Neuronal stem cell (in vitro differentiated cells): ENCODE results near the gene CCDC27.
A peak's percentile ranks its signal among the peaks of the same experiment; 100 is the strongest.

Experiments
- DNase-seq: peaks from one replicate; pipeline ENCODE4 v3.0.0-alpha.2; 2013; ENCODE audit warnings: low spot score
- H2AFZ ChIP-seq: one replicate; pipeline ENCODE4 v1.6.1; 2013; ENCODE audit warnings: mild to moderate bottlenecking, low read length, inconsistent platforms
- H2AK5ac ChIP-seq: 2 replicates; pipeline ENCODE4 v1.6.1; 2013; ENCODE audit warnings: low read depth, mild to moderate bottlenecking, inconsistent platforms, low read length, moderate library complexity, mixed read lengths
- H2BK120ac ChIP-seq: 2 replicates; pipeline ENCODE4 v1.6.1; 2013; ENCODE audit warnings: low read depth, mild to moderate bottlenecking, inconsistent platforms, low read length, moderate library complexity, mixed read lengths
- H2BK12ac ChIP-seq: one replicate; pipeline ENCODE4 v1.6.1; 2013; ENCODE audit warnings: low read length, inconsistent platforms
- H2BK15ac ChIP-seq: 2 replicates; pipeline ENCODE4 v1.6.1; 2013; ENCODE audit warnings: mild to moderate bottlenecking, low read length, inconsistent platforms, mixed read lengths
- H2BK5ac ChIP-seq: one replicate; pipeline ENCODE4 v1.6.1; 2013; ENCODE audit warnings: inconsistent platforms, mild to moderate bottlenecking, low read length, moderate library complexity
- H3K14ac ChIP-seq: one replicate; pipeline ENCODE4 v1.6.1; 2013; ENCODE audit warnings: low read length, inconsistent platforms
- H3K18ac ChIP-seq: 2 replicates; pipeline ENCODE4 v1.6.1; 2013; ENCODE audit warnings: low read length, inconsistent platforms
- H3K23ac ChIP-seq: 2 replicates; pipeline ENCODE4 v1.6.1; 2013; ENCODE audit warnings: low read depth, mild to moderate bottlenecking, mixed read lengths, low read length, inconsistent platforms; ENCODE audit not compliant: poor library complexity
- H3K27ac ChIP-seq: replicated peaks from 3 replicates; pipeline ENCODE4 v1.5.1; 2013; ENCODE audit warnings: low read length, inconsistent platforms
- H3K27me3 ChIP-seq, 3 experiments: 2 replicates each; pipeline ENCODE4 v1.6.1; 2013; ENCODE audit warnings: low read length in 3 of 3, mild to moderate bottlenecking in 2 of 3, inconsistent platforms in 1 of 3, low read depth in 1 of 3, mixed read lengths in 1 of 3, moderate library complexity in 1 of 3; ENCODE audit not compliant: control insufficient read depth in 3 of 3, insufficient read depth in 3 of 3
- H3K36me3 ChIP-seq, 2 donors: replicated peaks in 1 of 2; 2 replicates each; pipeline ENCODE4 v1.6.1; 2013; ENCODE audit warnings: low read length in 2 of 2; ENCODE audit not compliant: control insufficient read depth in 2 of 2, insufficient read depth in 2 of 2
- H3K4ac ChIP-seq: 2 replicates; pipeline ENCODE4 v1.6.1; 2013; ENCODE audit warnings: inconsistent platforms, mild to moderate bottlenecking, low read length, moderate library complexity
- H3K4me1 ChIP-seq, 2 donors: 1 replicate in 1 of 2; 2 replicates in 1 of 2; pipeline ENCODE4 v1.6.1; 2013; ENCODE audit warnings: low read length in 2 of 2, low read depth in 1 of 2; ENCODE audit not compliant: control insufficient read depth in 2 of 2, insufficient read depth in 1 of 2
- H3K4me2 ChIP-seq: one replicate; pipeline ENCODE4 v1.6.1; 2013; ENCODE audit warnings: mild to moderate bottlenecking, low read length, inconsistent platforms; ENCODE audit not compliant: insufficient read depth, poor library complexity, severe bottlenecking
- H3K4me3 ChIP-seq, 2 donors: 2 replicates each; pipeline ENCODE4 v1.5.1; 2013; ENCODE audit warnings: low read length in 2 of 2, mild to moderate bottlenecking in 2 of 2, inconsistent platforms in 1 of 2, moderate library complexity in 1 of 2
- H3K79me1 ChIP-seq: one replicate; pipeline ENCODE4 v1.6.1; 2013; ENCODE audit warnings: low read depth, mild to moderate bottlenecking, inconsistent platforms, low read length, moderate library complexity
- H3K9ac ChIP-seq: one replicate; pipeline ENCODE4 v1.6.1; 2013; ENCODE audit warnings: mild to moderate bottlenecking, low read depth, low read length, inconsistent platforms; ENCODE audit not compliant: poor library complexity
- H3K9me3 ChIP-seq, 2 donors: replicated peaks in 1 of 2; 2 replicates each; pipeline versions ENCODE3 to v1.6.1; 2013; ENCODE audit warnings: low read length in 2 of 2, mild to moderate bottlenecking in 2 of 2, inconsistent platforms in 1 of 2, low read depth in 1 of 2, mixed read lengths in 1 of 2, moderate library complexity in 1 of 2; ENCODE audit not compliant: control insufficient read depth in 2 of 2, insufficient read depth in 1 of 2
- H4K8ac ChIP-seq: one replicate; pipeline ENCODE4 v1.6.1; 2013; ENCODE audit warnings: low read depth, mild to moderate bottlenecking, inconsistent platforms, low read length, moderate library complexity
- H4K91ac ChIP-seq: one replicate; pipeline ENCODE4 v1.6.1; 2013; ENCODE audit warnings: low read length, low read depth, mild to moderate bottlenecking, inconsistent platforms; ENCODE audit not compliant: poor library complexity
- WGBS, 2 donors: extraction: QIAGEN DNeasy Blood & Tissue Kit; methylation state at CpG; one replicate each; pipeline ENCODE4 v1.1.7; 2013; ENCODE audit warnings: missing lambda C conversion rate in 2 of 2, mixed read lengths in 1 of 2; ENCODE audit not compliant: insufficient read length in 2 of 2, insufficient replicate concordance in 1 of 2; ENCODE audit errors: extremely low coverage in 2 of 2; 5-methylcytosine and 5-hydroxymethylcytosine counted together

Gene CCDC27

DNA sequence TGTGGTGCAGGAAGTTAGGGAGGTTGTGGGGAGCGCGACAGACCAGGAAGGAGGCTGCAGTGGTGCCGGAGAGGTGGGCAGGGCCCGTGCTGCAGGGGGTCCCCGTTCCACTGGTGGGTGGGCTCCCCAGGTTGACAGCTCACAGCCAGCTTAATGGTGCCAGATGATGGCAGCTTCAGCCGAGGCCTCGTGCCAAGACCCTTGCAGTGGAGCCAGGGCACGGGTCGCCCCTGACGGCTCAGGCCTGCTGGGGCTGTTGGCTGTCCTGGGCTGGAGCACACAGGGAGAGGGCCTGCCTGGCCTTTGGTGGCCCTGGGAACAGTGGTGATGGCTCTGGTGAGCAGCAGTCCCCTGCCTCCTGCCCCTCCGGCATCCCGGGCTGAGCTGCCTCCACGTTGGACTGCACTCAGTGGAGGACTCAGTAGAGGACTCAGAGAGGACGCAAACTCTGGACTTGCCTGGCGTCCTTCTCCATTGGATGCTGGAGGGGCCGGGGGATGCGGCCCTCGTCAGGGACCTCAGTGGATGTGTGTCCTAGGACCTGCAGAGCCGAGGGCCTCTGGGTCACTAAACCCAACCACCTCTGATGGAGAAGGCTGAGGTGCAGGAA, 46.8 kb upstream of the CCDC27 start:
- H3K23ac ChIP-seq, result no peak overlapping the region

GRCh38 chr1:3706651-3707297, 45.5 kb upstream of the CCDC27 start:
- Histone ChIP-seq H4K91ac (no peak overlapping the region), H3K4me1 (peaks cover 11 to 19% of the 10 kb centered on the region in 2 donors), H3K27me3 (peaks cover 0 to 88% (median 18%) of the 10 kb centered on the region in 3 experiments), H3K4me2 (no peak overlapping the region), H3K27ac (no peak overlapping the region), H2BK15ac (peak overlapping the region; percentile 89), H2BK5ac (no peak overlapping the region), H3K18ac (peak overlapping the region; percentile 83), H3K4ac (peak overlapping the region; percentile 84), H2BK120ac (no peak overlapping the region), H3K36me3 (no peaks in the 10 kb centered on the region), H3K79me1 (no peaks in the 10 kb centered on the region), H3K14ac (peak overlapping the region; percentile 71), H3K9ac (no peak overlapping the region), H3K4me3 (no peak overlapping the region), H2AFZ (no peak overlapping the region), H3K23ac (peak overlapping the region; percentile 95), H3K9me3 (no peaks in the 10 kb centered on the region), H4K8ac (peak overlapping the region; percentile 17), H2BK12ac (peak overlapping the region; percentile 41), H2AK5ac (peak overlapping the region; percentile 92)
- no peak for DNase-seq
- no CpG with 5 or more reads among the region's 26 CpGs for WGBS, 2 donors

More for the DNA sequence above, 46.8 kb upstream of the CCDC27 start:
- Histone ChIP-seq H4K8ac (no peak overlapping the region), H3K18ac (peak overlapping the region; percentile 44), H3K14ac (peak overlapping the region; percentile 1), H2BK12ac (peak overlapping the region; percentile 4), H3K4me3 (no peak overlapping the region), H2AK5ac (peak overlapping the region; percentile 59), H3K9ac (no peak overlapping the region), H2AFZ (no peak overlapping the region), H3K4ac (no peak overlapping the region), H2BK5ac (no peak overlapping the region), H4K91ac (no peak overlapping the region), H3K4me2 (no peak overlapping the region), H3K9me3 (no peaks in the 10 kb centered on the region), H3K79me1 (no peaks in the 10 kb centered on the region), H2BK15ac (peak overlapping the region; percentile 85), H3K4me1 (peaks cover 11 to 19% of the 10 kb centered on the region in 2 donors), H3K27ac (no peak overlapping the region), H3K36me3 (no peaks in the 10 kb centered on the region), H3K27me3 (peaks cover 0 to 84% (median 18%) of the 10 kb centered on the region in 3 experiments), H2BK120ac (no peak overlapping the region)
- no peak for DNase-seq
- no CpG with 5 or more reads among the region's 19 CpGs for WGBS, 2 donors

GRCh38 chr1:3707298-3707938, 44.8 kb upstream of the CCDC27 start:
- Histone ChIP-seq H3K23ac (peak overlapping the region; percentile 95), H3K79me1 (no peaks in the 10 kb centered on the region), H3K9ac (peak overlapping the region; percentile 34), H3K4ac (no peak overlapping the region), H2BK15ac (peak overlapping the region; percentile 89), H3K4me1 (peaks cover 11 to 19% of the 10 kb centered on the region in 2 donors), H2BK12ac (peak overlapping the region; percentile 90), H3K4me3 (peak overlapping the region in 1 of 2 donors; percentile 9), H2BK5ac (peak overlapping the region; percentile 5), H2AFZ (peak overlapping the region; percentile 53), H3K36me3 (no peaks in the 10 kb centered on the region), H2AK5ac (peak overlapping the region; percentile 92), H3K9me3 (no peaks in the 10 kb centered on the region), H4K8ac (no peak overlapping the region), H3K4me2 (peak overlapping the region; percentile 54), H2BK120ac (no peak overlapping the region), H4K91ac (no peak overlapping the region), H3K27me3 (peaks cover 0 to 91% (median 18%) of the 10 kb centered on the region in 3 experiments), H3K27ac (no peak overlapping the region), H3K18ac (peak overlapping the region; percentile 83), H3K14ac (peak overlapping the region; percentile 75)
- DNase-seq, result no peak
- no CpG with 5 or more reads among the region's 35 CpGs for WGBS, 2 donors

GRCh38 chr1:3707939-3708328, 44.3 kb upstream of the CCDC27 start:
- DNase-seq, result no peak
- peak overlapping the region; percentile 85 for H2AK5ac ChIP-seq
- peak overlapping the region; percentile 34 for H3K9ac ChIP-seq
- no peak overlapping the region for H2AFZ ChIP-seq
- peak overlapping the region; percentile 95 for H3K23ac ChIP-seq
- no peak overlapping the region for H4K91ac ChIP-seq
- H3K36me3 ChIP-seq, result no peaks in the 10 kb centered on the region
- no peak overlapping the region for H3K4me3 ChIP-seq
- no peak overlapping the region for H3K4ac ChIP-seq
- H3K27ac ChIP-seq, result no peak overlapping the region
- H2BK15ac ChIP-seq, result peak overlapping the region; percentile 89
- no peak overlapping the region for H2BK120ac ChIP-seq
- peaks cover 2% of the 10 kb centered on the region for H3K79me1 ChIP-seq
- H4K8ac ChIP-seq, result no peak overlapping the region
- H2BK12ac ChIP-seq, result peak overlapping the region; percentile 90
- H2BK5ac ChIP-seq, result peak overlapping the region; percentile 5
- no peaks in the 10 kb centered on the region for H3K9me3 ChIP-seq
- peaks cover 0 to 92% (median 18%) of the 10 kb centered on the region in 3 experiments for H3K27me3 ChIP-seq
- peak overlapping the region; percentile 75 for H3K14ac ChIP-seq
- H3K4me2 ChIP-seq, result no peak overlapping the region
- no CpG with 5 or more reads among the region's 11 CpGs for WGBS, 2 donors
- H3K4me1 ChIP-seq, result peaks cover 9 to 17% of the 10 kb centered on the region in 2 donors
- peak overlapping the region; percentile 59 for H3K18ac ChIP-seq
